ENCODE data around the gene LRCH2. TPM values are rescaled to one million over a fixed set of nuclear protein-coding genes. Genes with fewer than 3 reads are reported as not detected.

LRCH2 gene
- total RNA-seq: 40.6 TPM

GRCh38 chrX:115233497-115234455, at the start of gene LRCH2:
LRCH2 (minus strand) TSS chrX:115234096; CDS start chrX:115234041, 55 bp downstream.

DNA sequence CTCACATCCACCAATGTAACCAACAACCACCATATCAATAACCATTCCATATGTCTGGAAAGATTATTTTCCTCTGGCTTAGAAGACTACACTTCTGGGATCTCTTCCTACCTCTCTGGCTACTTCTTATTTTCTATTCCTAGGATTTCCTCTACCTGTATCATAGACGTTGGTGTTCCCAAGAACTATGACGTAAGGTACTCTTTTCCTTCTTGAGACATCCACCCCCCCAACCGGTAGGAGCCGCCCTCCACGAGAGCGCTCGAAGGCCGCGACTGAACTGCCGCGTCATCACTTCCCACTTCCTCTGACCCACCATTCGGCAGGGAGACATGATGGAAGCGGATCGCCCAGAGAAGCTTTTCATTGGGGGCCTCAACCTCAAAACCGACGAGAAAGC, 44.8 kb downstream of the LRCH2 start, which contains the start of gene RBMXL3:
Gene RBMXL3, plus strand, starts transcription at position 301 of the 400 bp plus-strand sequence. Its CDS starts 32 bp downstream, at position 333.

Small RNAs within 50 kb of the gene (small RNA-seq; reads per million reads assigned to genes)
- gene RF00019 (not detected), gene SNORA35B (50.9 reads per million, percentile 96 among the genes with 10 or more reads in this experiment)

Other genes starting within 250 kb of the LRCH2 start
- 13.6 TPM for gene IL13RA2, start 216.5 kb downstream of the LRCH2 start, total RNA-seq
- gene RBMXL3, start 44.7 kb downstream of the LRCH2 start, total RNA-seq: not detected
- gene LUZP4, start 55.6 kb upstream of the LRCH2 start, total RNA-seq: not detected